NCI-H345 (cell line): ENCODE results near the gene RNASET2.
A peak's percentile ranks its signal among the peaks of the same experiment; 100 is the strongest.

Experiments
- DNase-seq: peaks from one replicate; lab custom pipeline; 2025; lab: John Stamatoyannopoulos, UW

The RNASET2 gene

GRCh38 chr6:166956444-166957086, at the start of gene RNASET2:
TSS of gene RNASET2 (minus strand) at chr6:166956550. CDS start at chr6:166956182, 368 bp downstream.
- DNase-seq: peak; percentile 95

GRCh38 chr6:167005350-167006159, 49.2 kb upstream of the RNASET2 start:
- peak; percentile 14 for DNase-seq

- DNase-seq: no peak
These were observed 44.4 kb upstream of the RNASET2 start for GRCh38 chr6:167000759-167001158.

- DNase-seq: no peak
These were observed 43.5 kb upstream of the RNASET2 start for GRCh38 chr6:166999884-167000253.

- DNase-seq: peak; percentile 95
These were observed 43.0 kb upstream of the RNASET2 start, which contains the start of gene CEP43 for GRCh38 chr6:166999145-166999883. TSS of gene CEP43 (plus strand) at chr6:166999397. CDS start at chr6:166999413, 16 bp downstream.

- DNase-seq: no peak
These were observed 42.1 kb upstream of the RNASET2 start for GRCh38 chr6:166998256-166999144.

- peak; percentile 59 for DNase-seq
These were observed 41.5 kb upstream of the RNASET2 start for GRCh38 chr6:166997768-166998255.

- no peak for DNase-seq
These were observed 41.0 kb upstream of the RNASET2 start for GRCh38 chr6:166997348-166997747.

GRCh38 chr6:166996406-166996805, 40.1 kb upstream of the RNASET2 start:
- DNase-seq: no peak

GRCh38 chr6:166989427-166990032, 33.2 kb upstream of the RNASET2 start:
- peak; percentile 3 for DNase-seq

GRCh38 chr6:166988674-166989201, 32.4 kb upstream of the RNASET2 start:
- DNase-seq: no peak

GRCh38 chr6:166987930-166988329, 31.6 kb upstream of the RNASET2 start:
- DNase-seq: no peak

- DNase-seq: no peak
These were observed 31.1 kb upstream of the RNASET2 start for GRCh38 chr6:166987448-166987847.

- no peak for DNase-seq
These were observed 24.4 kb upstream of the RNASET2 start for GRCh38 chr6:166980738-166981137.

- no peak for DNase-seq
These were observed 21.5 kb upstream of the RNASET2 start for GRCh38 chr6:166977621-166978525.

GRCh38 chr6:166976636-166977035, 20.3 kb upstream of the RNASET2 start:
- DNase-seq: no peak

- no peak for DNase-seq
These were observed 15.8 kb upstream of the RNASET2 start for GRCh38 chr6:166972101-166972500.

GRCh38 chr6:166971271-166971670, 14.9 kb upstream of the RNASET2 start:
- no peak for DNase-seq

- DNase-seq: no peak
These were observed 14.4 kb upstream of the RNASET2 start for GRCh38 chr6:166970776-166971175.

- DNase-seq: no peak
These were observed 13.7 kb upstream of the RNASET2 start for GRCh38 chr6:166970091-166970490.
